Keratinocyte (primary cell): ENCODE measurements around the gene FXN.

Experiments
- EZH2 ChIP-seq: IDR thresholded peaks from one replicate; pipeline ENCODE4 v1.6.1; 2012; ENCODE audit warnings: inconsistent platforms, mild to moderate bottlenecking, low read length, moderate library complexity
- TF ChIP-seq, protein P1 (sequence below), 3 experiments: IDR thresholded peaks in 1 of 3; conservative IDR thresholded peaks in 1 of 3; optimal IDR thresholded peaks in 1 of 3; 2 replicates in 2 of 3; 3 replicates in 1 of 3; pipeline versions ENCODE3 to v1.5.1; 2011; ENCODE audit warnings: low read length in 3 of 3, mild to moderate bottlenecking in 3 of 3, moderate library complexity in 2 of 3, control low read depth in 1 of 3, inconsistent platforms in 1 of 3; ENCODE audit not compliant: insufficient read depth in 2 of 3; ENCODE audit errors: extremely low read depth in 1 of 3

- TF ChIP-seq, protein P1, sequence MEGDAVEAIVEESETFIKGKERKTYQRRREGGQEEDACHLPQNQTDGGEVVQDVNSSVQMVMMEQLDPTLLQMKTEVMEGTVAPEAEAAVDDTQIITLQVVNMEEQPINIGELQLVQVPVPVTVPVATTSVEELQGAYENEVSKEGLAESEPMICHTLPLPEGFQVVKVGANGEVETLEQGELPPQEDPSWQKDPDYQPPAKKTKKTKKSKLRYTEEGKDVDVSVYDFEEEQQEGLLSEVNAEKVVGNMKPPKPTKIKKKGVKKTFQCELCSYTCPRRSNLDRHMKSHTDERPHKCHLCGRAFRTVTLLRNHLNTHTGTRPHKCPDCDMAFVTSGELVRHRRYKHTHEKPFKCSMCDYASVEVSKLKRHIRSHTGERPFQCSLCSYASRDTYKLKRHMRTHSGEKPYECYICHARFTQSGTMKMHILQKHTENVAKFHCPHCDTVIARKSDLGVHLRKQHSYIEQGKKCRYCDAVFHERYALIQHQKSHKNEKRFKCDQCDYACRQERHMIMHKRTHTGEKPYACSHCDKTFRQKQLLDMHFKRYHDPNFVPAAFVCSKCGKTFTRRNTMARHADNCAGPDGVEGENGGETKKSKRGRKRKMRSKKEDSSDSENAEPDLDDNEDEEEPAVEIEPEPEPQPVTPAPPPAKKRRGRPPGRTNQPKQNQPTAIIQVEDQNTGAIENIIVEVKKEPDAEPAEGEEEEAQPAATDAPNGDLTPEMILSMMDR (optimal IDR thresholded peaks at IDR 0.05 in 1 of 3, IDR thresholded peaks at IDR 0.05 in 1 of 3, conservative IDR thresholded peaks at IDR 0.05 in 1 of 3; ENCODE audit: extremely low read depth in 1 of 3, insufficient read depth in 2 of 3, low read length in 3 of 3), result no peak
- TF ChIP-seq EZH2, result no peak
Observed at GRCh38 chr9:69016191-69017096, 19.1 kb upstream of the FXN start.
